AG08396 (cell line): ENCODE measurements around the gene SDK1.
A peak's percentile ranks its signal among the peaks of the same experiment; 100 is the strongest.

Experiments used
- DNase-seq: peaks from one replicate; pipeline ENCODE4 v3.0.0; 2012; ENCODE audit warnings: low spot score, mixed read lengths

The SDK1 gene

DNA sequence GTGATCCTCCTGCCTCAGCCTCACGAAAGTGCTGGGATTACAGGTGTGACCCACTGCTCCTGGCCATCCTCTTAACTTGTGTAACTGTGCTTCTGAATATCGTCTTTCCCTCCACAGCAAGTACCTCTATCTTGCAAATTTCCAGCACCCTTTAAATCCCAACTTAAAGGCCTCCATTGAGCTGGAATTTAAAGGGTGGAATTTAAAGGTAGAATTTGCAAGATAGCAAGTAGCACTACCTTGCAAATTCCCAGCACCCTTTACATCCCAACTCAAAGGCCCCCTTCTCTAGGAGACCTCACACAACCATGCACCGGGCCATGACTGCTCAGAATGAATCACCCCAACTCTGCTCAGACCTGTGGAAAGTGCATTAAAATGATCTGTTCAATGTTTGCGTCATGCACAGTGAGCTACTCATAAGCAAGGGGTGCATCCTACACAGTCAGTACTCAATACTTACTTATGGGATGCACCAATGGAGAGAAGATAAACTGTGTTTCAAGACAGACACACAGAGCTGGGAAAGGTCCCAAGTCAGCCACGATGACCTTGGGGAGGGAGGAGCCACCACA lies 17.8 kb upstream of the SDK1 start:
- DNase-seq: no peak

DNA sequence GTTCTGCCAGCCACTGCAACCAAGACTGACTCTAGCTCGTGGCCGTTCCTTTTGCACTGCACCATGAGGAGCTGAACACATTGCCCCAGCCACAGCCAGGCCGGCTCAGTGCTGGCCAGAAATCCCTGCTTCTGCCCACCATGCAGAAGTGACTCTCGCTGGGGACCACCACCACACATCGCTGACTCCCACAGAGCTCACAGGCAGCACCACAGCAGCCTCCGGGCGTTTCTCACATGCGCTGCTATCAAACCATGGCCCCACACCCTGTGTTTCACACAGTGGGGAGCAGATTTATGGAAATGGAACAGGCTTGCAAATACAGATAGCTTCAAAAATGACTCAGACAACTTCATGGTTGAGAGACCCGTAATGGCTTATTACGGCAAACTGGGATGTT lies 15.4 kb upstream of the SDK1 start:
- no peak for DNase-seq

DNA sequence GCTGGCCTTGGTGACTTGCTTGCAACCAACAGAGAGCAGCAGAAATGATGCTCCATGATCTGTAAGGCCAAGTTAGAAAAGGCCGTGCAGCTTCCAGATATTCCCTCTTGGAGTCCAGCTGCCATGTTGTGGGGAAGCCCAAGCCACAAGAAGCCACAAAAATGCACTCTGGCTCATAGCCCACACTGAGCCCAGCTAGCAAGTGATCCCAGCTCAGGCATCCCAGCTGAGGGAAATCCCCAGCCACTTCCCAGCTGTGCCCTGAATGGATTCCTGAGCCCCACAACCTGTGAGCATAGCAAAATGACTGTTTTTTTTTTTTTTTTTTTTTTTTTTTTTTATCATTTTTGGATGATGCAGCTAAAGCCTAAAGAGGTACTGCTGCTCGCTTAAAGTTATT lies 11.1 kb upstream of the SDK1 start:
- no peak for DNase-seq

DNA sequence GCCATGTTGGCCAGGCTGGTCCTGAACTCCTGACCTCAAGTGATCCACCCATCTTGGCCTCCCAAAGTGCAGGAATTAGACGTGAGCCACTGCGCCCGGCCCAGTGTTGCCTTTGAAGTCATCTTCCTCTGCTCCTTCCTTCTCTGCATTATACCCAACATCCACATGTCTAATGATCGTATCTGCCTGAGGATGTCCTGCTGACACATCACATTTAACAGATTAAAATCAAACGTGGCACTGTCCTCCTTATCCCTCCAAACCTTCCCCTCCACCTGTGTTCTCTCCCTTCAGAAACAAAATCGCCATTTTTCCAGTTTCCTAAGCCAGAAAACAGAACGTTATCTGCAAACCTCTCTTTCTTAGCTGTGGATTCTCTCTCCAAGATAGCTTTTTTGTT lies 8.4 kb upstream of the SDK1 start:
- no peak for DNase-seq

DNA sequence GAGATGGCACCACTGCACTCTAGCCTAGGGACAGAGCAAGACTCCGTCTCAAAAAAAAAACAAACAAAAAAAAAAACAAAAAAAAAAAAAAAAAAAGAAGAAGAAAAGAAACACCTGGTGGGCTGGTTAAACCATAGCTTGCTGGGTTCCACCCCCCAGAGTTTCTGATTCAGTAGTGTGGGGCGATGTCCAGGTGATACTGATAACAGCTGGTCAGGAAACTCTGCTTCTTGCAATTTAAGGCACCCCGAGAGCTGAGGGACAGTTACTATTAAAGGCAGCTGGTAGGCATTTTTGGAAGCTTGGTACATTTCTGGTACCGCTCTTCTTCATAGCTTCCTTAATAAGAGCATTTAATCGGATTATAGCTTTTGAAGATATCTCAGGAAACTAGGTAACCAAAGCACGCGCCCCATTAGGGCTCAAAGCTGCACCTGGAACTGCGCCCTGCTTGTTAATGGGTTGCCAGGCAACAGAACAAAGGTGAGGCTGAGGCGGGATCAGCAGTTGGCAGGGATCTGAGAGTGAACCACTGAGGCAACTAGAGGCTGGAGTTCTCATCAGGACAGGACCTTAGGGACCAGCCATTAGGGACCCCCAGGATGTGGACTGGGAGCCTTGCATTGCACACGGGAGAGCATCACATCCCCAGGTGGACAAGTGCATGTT lies 6.5 kb upstream of the SDK1 start:
- no peak for DNase-seq

GRCh38 chr7:3297105-3297819 lies 3.8 kb upstream of the SDK1 start:
- no peak for DNase-seq

- DNase-seq: no peak
Measured at GRCh38 chr7:3300221-3300650, 816 bp upstream of the SDK1 start.

GRCh38 chr7:3301449-3301731 lies 338 bp downstream of the SDK1 start:
- peak; percentile 8 for DNase-seq

GRCh38 chr7:3301831-3302618 lies 973 bp downstream of the SDK1 start:
- peak; percentile 11 for DNase-seq

GRCh38 chr7:3302681-3303320 lies 1.7 kb downstream of the SDK1 start:
- no peak for DNase-seq

- DNase-seq: no peak
Measured at GRCh38 chr7:3304131-3304530, 3.1 kb downstream of the SDK1 start.

- DNase-seq: no peak
Measured at GRCh38 chr7:3307435-3307834, 6.4 kb downstream of the SDK1 start.

DNA sequence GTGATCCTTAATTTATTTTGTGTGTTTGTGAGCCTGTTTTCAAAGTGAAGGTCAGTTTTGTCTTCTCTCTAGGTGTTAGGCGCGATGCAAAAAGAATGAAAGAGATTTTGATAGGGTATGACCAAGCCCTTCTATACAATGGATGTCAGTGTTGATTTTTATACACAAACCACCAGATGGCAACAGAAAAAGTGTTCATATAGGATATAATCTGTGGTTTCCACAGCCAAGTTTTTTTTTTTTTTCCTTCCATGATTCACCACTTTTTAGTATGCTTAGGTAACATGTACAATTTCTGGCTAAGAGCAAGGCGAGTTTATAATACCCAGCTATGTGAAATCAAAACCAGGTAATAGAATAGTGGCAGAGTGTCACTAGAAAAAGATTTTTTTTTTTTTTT lies 8.1 kb downstream of the SDK1 start:
- no peak for DNase-seq

DNA sequence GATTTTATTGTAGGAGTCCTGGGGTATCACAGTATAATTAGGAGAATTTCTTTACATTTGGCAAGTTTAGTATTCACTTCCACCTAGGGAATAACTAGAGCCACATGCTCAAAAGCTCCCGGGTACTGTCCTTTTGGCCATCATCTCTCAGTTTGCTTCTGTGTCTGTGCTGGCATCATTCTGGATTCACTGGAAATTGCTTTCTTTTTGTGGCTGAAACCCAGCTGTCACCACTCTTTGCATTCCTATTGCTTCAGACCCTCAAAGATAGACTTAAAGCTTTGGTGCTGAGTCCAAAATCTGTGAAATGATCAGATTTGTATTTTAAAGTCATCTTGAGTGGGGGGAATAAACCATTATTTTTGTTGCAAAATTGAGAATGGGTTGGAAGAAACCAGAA lies 8.9 kb downstream of the SDK1 start:
- no peak for DNase-seq

DNA sequence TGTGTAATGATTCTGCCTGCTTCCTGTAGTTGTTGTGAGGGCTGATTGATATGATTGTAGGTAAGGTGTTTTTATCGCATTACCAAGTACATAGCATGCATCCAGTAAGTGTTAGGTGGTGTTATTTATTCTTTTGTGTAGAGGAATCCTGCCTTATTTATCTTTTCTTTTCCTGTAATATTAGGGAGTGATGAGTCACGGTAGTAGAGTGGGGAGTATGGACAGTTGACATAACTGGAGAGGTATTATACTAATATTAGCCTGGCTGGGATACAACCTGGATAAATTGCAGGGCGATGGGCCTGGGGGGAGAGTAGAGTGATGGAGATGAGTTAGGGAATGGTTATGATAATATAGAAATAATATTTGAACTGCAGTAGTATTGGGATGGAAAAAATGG lies 9.8 kb downstream of the SDK1 start:
- no peak for DNase-seq

DNA sequence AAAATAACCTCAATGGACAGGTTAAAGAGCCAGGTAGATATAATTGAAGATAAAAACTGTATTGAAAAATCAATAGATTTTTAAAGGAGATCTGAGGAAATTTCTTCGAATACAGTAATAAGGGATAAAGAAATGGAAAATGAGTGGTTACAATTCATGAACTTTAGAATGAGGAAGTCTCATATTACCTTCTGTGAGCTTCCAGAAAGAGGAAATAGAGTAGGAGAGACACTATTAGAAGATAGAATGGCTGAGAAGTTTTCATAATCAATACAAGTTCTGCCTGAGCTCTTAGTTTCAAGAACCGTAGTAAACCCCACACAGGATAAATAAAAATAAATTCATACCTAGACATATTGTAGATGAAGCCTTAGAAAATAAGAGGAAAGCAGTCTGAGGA lies 11.5 kb downstream of the SDK1 start:
- DNase-seq: no peak

DNA sequence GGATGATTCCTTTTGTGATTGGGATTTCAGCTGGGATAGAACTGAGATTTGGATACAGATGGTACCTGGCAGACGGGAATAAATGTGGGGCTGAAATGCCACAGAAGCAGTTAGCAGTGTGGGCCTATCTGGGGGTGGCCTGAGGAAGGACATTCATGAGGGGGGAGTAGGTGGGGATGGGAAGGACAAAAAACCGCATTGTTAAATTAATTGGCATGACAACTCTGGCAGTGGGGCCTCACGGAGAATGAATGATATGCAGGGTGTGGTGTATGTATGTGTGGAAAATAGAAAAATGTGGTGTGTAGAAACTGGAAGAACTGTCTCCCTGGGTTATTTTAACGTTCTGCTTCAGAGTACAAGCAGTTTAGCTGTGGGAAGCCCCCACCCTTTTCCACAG lies 17.8 kb downstream of the SDK1 start:
- no peak for DNase-seq

GRCh38 chr7:3321206-3321605 lies 20.2 kb downstream of the SDK1 start:
- DNase-seq: no peak

DNA sequence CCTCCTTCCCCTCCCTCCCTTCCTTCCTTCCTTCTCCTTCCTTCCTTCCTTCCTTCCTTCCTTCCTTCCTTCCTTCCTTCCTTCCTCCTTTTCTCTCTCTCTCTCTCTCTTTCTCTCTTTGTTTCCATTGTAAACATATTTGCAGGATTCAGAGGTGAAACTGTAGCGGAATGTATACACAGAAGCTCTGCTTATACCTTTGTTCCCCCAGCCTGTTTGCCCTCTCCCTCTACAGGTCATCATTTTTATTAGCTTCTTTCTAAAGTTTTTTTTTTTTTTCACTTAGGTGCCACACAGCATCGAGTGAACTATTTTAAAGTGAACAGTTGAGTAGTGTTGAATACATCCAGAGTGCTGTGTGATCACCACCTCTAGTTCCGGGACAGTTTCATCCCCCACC lies 20.7 kb downstream of the SDK1 start:
- DNase-seq: no peak

DNA sequence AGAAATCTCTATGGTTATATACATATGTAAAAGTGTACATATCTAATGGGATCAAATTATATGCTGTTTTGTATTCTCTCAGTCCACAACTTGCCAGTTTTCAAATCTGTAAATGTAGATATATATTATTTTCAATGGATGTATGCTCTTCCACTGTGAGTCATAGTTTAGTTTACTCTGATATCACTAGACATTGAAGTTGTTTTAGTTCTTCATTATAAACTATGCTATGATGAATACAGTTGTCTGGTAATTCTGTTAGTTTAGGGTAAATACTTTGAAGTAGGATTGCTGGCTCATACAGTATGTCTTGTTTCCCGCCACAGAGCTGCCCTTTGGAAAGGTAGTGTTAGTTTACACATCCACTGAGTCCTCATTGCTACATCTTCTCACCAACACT lies 25.2 kb downstream of the SDK1 start:
- no peak for DNase-seq

DNA sequence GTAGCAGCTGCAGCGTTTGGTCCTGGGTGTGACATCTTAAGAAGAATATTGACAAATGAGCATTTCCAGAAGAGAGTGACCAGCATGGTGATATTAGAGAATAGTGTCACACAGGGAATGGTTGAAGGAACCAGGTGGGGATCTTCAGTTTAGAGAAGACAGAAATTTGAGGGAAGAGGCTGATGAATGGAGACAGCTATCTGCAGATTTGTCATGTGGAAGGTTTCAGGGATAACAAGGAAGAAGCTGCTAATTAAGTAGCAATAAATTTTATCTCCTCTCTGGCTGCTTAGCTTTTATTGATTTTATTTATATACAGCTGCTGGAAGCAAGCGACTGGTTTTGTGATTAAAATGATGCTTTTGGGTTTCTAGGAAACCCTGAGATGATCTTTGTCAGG lies 26.0 kb downstream of the SDK1 start:
- DNase-seq: no peak

- DNase-seq: no peak
Measured at GRCh38 chr7:3327655-3328054, 26.6 kb downstream of the SDK1 start.

- DNase-seq: no peak
Measured at GRCh38 chr7:3332308-3332707, 31.3 kb downstream of the SDK1 start.
